ENCODE results near the gene CNOT9. TPM values are rescaled to one million over a fixed set of nuclear protein-coding genes. Genes with fewer than 3 reads are reported as not detected.
"Not testable (repeated sequence)": the region's sequence is repeated elsewhere in the genome, so short reads cannot be mapped to it uniquely, and the experiment has no call there.

Gene CNOT9
- total RNA-seq, 1 donor from 2014 or later, result 53.7 TPM

GRCh38 chr2:218540015-218540414 is 28.6 kb upstream of the CNOT9 start:
- Histone ChIP-seq H3K27me3 (ENCODE audit: control insufficient read depth, insufficient read depth, low read length) (no peaks in the 10 kb centered on the region), H3K36me3 (ENCODE audit: control insufficient read depth, insufficient read depth, low read length) (peaks cover 1% of the 10 kb centered on the region), H3K4me3 (ENCODE audit: low read depth, low read length) (no peak overlapping the region)
- no peak for DNase-seq (ENCODE audit: low read depth)
- no peak for TF ChIP-seq CTCF (IDR thresholded peaks at IDR 0.05; ENCODE audit: insufficient read depth, low read length, severe bottlenecking)
- no peak for FAIRE-seq

- no peak for FAIRE-seq
- H3K27me3 ChIP-seq (ENCODE audit: control insufficient read depth, insufficient read depth, low read length), result no peaks in the 10 kb centered on the region
- no peak for TF ChIP-seq CTCF (IDR thresholded peaks at IDR 0.05; ENCODE audit: insufficient read depth, low read length, severe bottlenecking)
- no peak overlapping the region for H3K4me3 ChIP-seq (ENCODE audit: low read depth, low read length)
- no peak for DNase-seq (ENCODE audit: low read depth)
- H3K36me3 ChIP-seq (ENCODE audit: control insufficient read depth, insufficient read depth, low read length), result peaks cover 7% of the 10 kb centered on the region
Observed at GRCh38 chr2:218546012-218546411, 22.6 kb upstream of the CNOT9 start.

- Histone ChIP-seq H3K27me3 (ENCODE audit: control insufficient read depth, insufficient read depth, low read length) (no peaks in the 10 kb centered on the region), H3K4me3 (ENCODE audit: low read depth, low read length) (no peak overlapping the region), H3K36me3 (ENCODE audit: control insufficient read depth, insufficient read depth, low read length) (peaks cover 7% of the 10 kb centered on the region)
- no peak for TF ChIP-seq CTCF (IDR thresholded peaks at IDR 0.05; ENCODE audit: insufficient read depth, low read length, severe bottlenecking)
- FAIRE-seq, result no peak
- DNase-seq (ENCODE audit: low read depth), result no peak
Observed at GRCh38 chr2:218547511-218547910, 21.1 kb upstream of the CNOT9 start.

GRCh38 chr2:218547978-218548377 is 20.7 kb upstream of the CNOT9 start:
- peaks cover 8% of the 10 kb centered on the region for H3K36me3 ChIP-seq (ENCODE audit: control insufficient read depth, insufficient read depth, low read length)
- H3K27me3 ChIP-seq (ENCODE audit: control insufficient read depth, insufficient read depth, low read length), result no peaks in the 10 kb centered on the region
- H3K4me3 ChIP-seq (ENCODE audit: low read depth, low read length), result no peak overlapping the region
- DNase-seq (ENCODE audit: low read depth) (no peak), FAIRE-seq (no peak)
- TF ChIP-seq CTCF (IDR thresholded peaks at IDR 0.05; ENCODE audit: insufficient read depth, low read length, severe bottlenecking), result no peak

GRCh38 chr2:218554225-218554624 is 14.4 kb upstream of the CNOT9 start:
- not testable (repeated sequence) for H3K36me3 ChIP-seq (ENCODE audit: control insufficient read depth, insufficient read depth, low read length); DNase-seq (ENCODE audit: low read depth); FAIRE-seq; H3K4me3 ChIP-seq (ENCODE audit: low read depth, low read length); H3K27me3 ChIP-seq (ENCODE audit: control insufficient read depth, insufficient read depth, low read length)

GRCh38 chr2:218555527-218555926 is 13.1 kb upstream of the CNOT9 start:
- no peak for FAIRE-seq
- H3K4me3 ChIP-seq (ENCODE audit: low read depth, low read length), result no peak overlapping the region
- no peak for TF ChIP-seq CTCF (IDR thresholded peaks at IDR 0.05; ENCODE audit: insufficient read depth, low read length, severe bottlenecking)
- H3K36me3 ChIP-seq (ENCODE audit: control insufficient read depth, insufficient read depth, low read length), result peaks cover 3% of the 10 kb centered on the region
- no peaks in the 10 kb centered on the region for H3K27me3 ChIP-seq (ENCODE audit: control insufficient read depth, insufficient read depth, low read length)
- DNase-seq (ENCODE audit: low read depth), result no peak

Data from bronchial epithelial cell (primary cell).